HG02642 (cell line): Measurements from ENCODE around the gene RGS7.
"Not testable (repeated sequence)": the region's sequence is repeated elsewhere in the genome, so short reads cannot be mapped to it uniquely, and the experiment has no call there.

Experiments used
- ATAC-seq: cut with Tn5 transposase; IDR thresholded peaks from one replicate; pipeline ENCODE4 v1.9.1; 2021; ENCODE audit warnings: mild to moderate bottlenecking; ENCODE audit not compliant: unreplicated experiment, poor library complexity

The RGS7 gene

GRCh38 chr1:240763771-240764170 lies 593.2 kb downstream of the RGS7 start:
- ATAC-seq: no peak

GRCh38 chr1:240763095-240763494 lies 593.9 kb downstream of the RGS7 start:
- not testable (repeated sequence) for ATAC-seq

GRCh38 chr1:240762471-240762987 lies 594.5 kb downstream of the RGS7 start:
- not testable (repeated sequence) for ATAC-seq

- ATAC-seq: not testable (repeated sequence)
Measured at GRCh38 chr1:240758777-240759176, 598.2 kb downstream of the RGS7 start.

GRCh38 chr1:240758296-240758695 lies 598.7 kb downstream of the RGS7 start:
- ATAC-seq: no peak

- no peak for ATAC-seq
Measured at GRCh38 chr1:240747907-240748306, 609.1 kb downstream of the RGS7 start.

- no peak for ATAC-seq
Measured at GRCh38 chr1:240743705-240744104, 613.3 kb downstream of the RGS7 start.

GRCh38 chr1:240739754-240740153 lies 617.3 kb downstream of the RGS7 start:
- no peak for ATAC-seq

GRCh38 chr1:240739139-240739538 lies 617.9 kb downstream of the RGS7 start:
- ATAC-seq: no peak

- ATAC-seq: no peak
Measured at GRCh38 chr1:240737766-240738265, 619.2 kb downstream of the RGS7 start.

- ATAC-seq: no peak
Measured at GRCh38 chr1:240737298-240737697, 619.7 kb downstream of the RGS7 start.

GRCh38 chr1:240734705-240735104 lies 622.3 kb downstream of the RGS7 start:
- ATAC-seq: not testable (repeated sequence)

- no peak for ATAC-seq
Measured at GRCh38 chr1:240734001-240734400, 623.0 kb downstream of the RGS7 start.

GRCh38 chr1:240732390-240732789 lies 624.6 kb downstream of the RGS7 start:
- peak; percentile 88 for ATAC-seq
